Measurements from ENCODE around the gene EYA2. TPM values are rescaled to one million over a fixed set of nuclear protein-coding genes. Genes with fewer than 3 reads are reported as not detected.

Gene EYA2
- polyA plus RNA-seq, 1 donor (not counting 4 experiments of a cell fraction or from before 2014, with no cell fraction given): not detected

DNA sequence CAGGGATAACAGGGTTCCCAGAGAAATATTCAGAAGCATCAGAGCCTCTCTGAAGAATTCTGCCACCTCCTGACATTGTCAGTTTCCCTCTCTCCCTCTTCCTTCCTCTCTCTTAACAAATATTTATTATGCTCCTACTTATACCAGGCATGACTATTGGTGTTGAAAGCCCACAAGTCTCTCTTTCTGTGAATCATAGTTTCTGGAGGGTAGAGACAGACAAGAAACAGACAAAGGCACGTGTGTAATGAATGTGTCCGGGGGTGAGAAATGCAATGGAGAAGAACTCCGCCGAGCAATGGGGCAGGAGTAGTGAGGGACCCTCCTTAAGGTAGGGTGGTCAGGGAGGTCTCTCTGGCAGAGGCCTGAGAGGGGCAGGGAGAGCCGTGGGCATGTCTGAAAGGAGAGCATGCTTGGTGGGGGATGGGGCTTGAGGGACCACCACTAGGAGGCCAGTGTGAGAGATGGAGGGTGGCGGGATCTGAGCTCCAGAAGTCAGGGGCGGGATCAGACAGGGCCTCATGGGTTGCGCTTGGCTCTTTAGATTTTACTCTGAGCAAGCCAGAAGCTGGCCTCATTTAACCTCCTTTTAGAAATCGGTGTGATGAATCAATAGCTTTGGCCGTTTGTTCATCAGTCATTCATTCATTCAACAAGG, 57.3 kb downstream of the EYA2 start:
- H3K79me2 ChIP-seq (ENCODE audit: control insufficient read depth, insufficient read depth, low read length): no peaks in the 10 kb centered on the region
- no peak overlapping the region for H2AFZ ChIP-seq (ENCODE audit: control insufficient read depth, low read length)
- no peak overlapping the region for H3K4me2 ChIP-seq (ENCODE audit: control insufficient read depth, extremely low read depth, insufficient read depth, low read depth, low read length)
- H3K36me3 ChIP-seq (ENCODE audit: control insufficient read depth in 2 of 2, extremely low read depth in 1 of 2, insufficient read depth in 2 of 2, low read length in 2 of 2): no peaks in the 10 kb centered on the region
- no peak overlapping the region for H3K9ac ChIP-seq (ENCODE audit: control insufficient read depth, extremely low read depth, insufficient read depth, low read length)
- H3K27ac ChIP-seq (ENCODE audit: control insufficient read depth, insufficient read depth, low read length): no peak overlapping the region
- H3K4me1 ChIP-seq (ENCODE audit: control insufficient read depth, extremely low read depth, insufficient read depth, low read length): no peaks in the 10 kb centered on the region
- TF ChIP-seq CTCF (optimal IDR thresholded peaks at IDR 0.05 in 1 of 3, IDR thresholded peaks at IDR 0.05 in 1 of 3, conservative IDR thresholded peaks at IDR 0.05 in 1 of 3; ENCODE audit: extremely low read depth in 1 of 3, insufficient read depth in 2 of 3, low read length in 3 of 3) (no peak), EZH2 (IDR thresholded peaks at IDR 0.05; ENCODE audit: low read length) (no peak)
- no peak overlapping the region for H3K4me3 ChIP-seq (ENCODE audit: control insufficient read depth in 2 of 3, extremely low read depth in 1 of 3, insufficient read depth in 2 of 3, low read depth in 1 of 3, low read length in 3 of 3)
- dilution Hi-C loops (cut with MboI; ENCODE audit: extremely low pct_ligation_motif_present, low sequenced_read_pairs): no loop called here
- FAIRE-seq (no peak), DNase-seq (ENCODE audit: low read depth, low spot score) (no peak)
- H3K27me3 ChIP-seq (ENCODE audit: control insufficient read depth, extremely low read depth, insufficient read depth, low read length): peaks cover 3% of the 10 kb centered on the region
- H3K9me3 ChIP-seq (ENCODE audit: control insufficient read depth, low read depth, low read length): no peaks in the 10 kb centered on the region
- H4K20me1 ChIP-seq (ENCODE audit: control insufficient read depth, extremely low read depth, insufficient read depth, low read length): no peaks in the 10 kb centered on the region
- no peaks in the 10 kb centered on the region for H3K9me1 ChIP-seq (ENCODE audit: control insufficient read depth, extremely low read depth, insufficient read depth, low read length)

GRCh38 chr20:46953596-46953995, 59.0 kb downstream of the EYA2 start:
- no peak overlapping the region for H3K27ac ChIP-seq (ENCODE audit: control insufficient read depth, insufficient read depth, low read length)
- no peaks in the 10 kb centered on the region for H3K36me3 ChIP-seq (ENCODE audit: control insufficient read depth in 2 of 2, extremely low read depth in 1 of 2, insufficient read depth in 2 of 2, low read length in 2 of 2)
- dilution Hi-C loops (cut with MboI; ENCODE audit: extremely low pct_ligation_motif_present, low sequenced_read_pairs): no loop called here
- no peaks in the 10 kb centered on the region for H3K79me2 ChIP-seq (ENCODE audit: control insufficient read depth, insufficient read depth, low read length)
- TF ChIP-seq EZH2 (IDR thresholded peaks at IDR 0.05; ENCODE audit: low read length): no peak
- no peak for TF ChIP-seq CTCF (optimal IDR thresholded peaks at IDR 0.05 in 1 of 3, IDR thresholded peaks at IDR 0.05 in 1 of 3, conservative IDR thresholded peaks at IDR 0.05 in 1 of 3; ENCODE audit: extremely low read depth in 1 of 3, insufficient read depth in 2 of 3, low read length in 3 of 3)
- FAIRE-seq: no peak
- H2AFZ ChIP-seq (ENCODE audit: control insufficient read depth, low read length): no peak overlapping the region
- H4K20me1 ChIP-seq (ENCODE audit: control insufficient read depth, extremely low read depth, insufficient read depth, low read length): no peaks in the 10 kb centered on the region
- no peak overlapping the region for H3K4me2 ChIP-seq (ENCODE audit: control insufficient read depth, extremely low read depth, insufficient read depth, low read depth, low read length)
- H3K9me3 ChIP-seq (ENCODE audit: control insufficient read depth, low read depth, low read length): no peaks in the 10 kb centered on the region
- H3K27me3 ChIP-seq (ENCODE audit: control insufficient read depth, extremely low read depth, insufficient read depth, low read length): peaks cover 3% of the 10 kb centered on the region
- no peaks in the 10 kb centered on the region for H3K9me1 ChIP-seq (ENCODE audit: control insufficient read depth, extremely low read depth, insufficient read depth, low read length)
- no peak for DNase-seq (ENCODE audit: low read depth, low spot score)
- no peaks in the 10 kb centered on the region for H3K4me1 ChIP-seq (ENCODE audit: control insufficient read depth, extremely low read depth, insufficient read depth, low read length)
- H3K9ac ChIP-seq (ENCODE audit: control insufficient read depth, extremely low read depth, insufficient read depth, low read length): no peak overlapping the region
- no peak overlapping the region for H3K4me3 ChIP-seq (ENCODE audit: control insufficient read depth in 2 of 3, extremely low read depth in 1 of 3, insufficient read depth in 2 of 3, low read depth in 1 of 3, low read length in 3 of 3)
